Measurements from ENCODE around the gene NPPC.

DNA sequence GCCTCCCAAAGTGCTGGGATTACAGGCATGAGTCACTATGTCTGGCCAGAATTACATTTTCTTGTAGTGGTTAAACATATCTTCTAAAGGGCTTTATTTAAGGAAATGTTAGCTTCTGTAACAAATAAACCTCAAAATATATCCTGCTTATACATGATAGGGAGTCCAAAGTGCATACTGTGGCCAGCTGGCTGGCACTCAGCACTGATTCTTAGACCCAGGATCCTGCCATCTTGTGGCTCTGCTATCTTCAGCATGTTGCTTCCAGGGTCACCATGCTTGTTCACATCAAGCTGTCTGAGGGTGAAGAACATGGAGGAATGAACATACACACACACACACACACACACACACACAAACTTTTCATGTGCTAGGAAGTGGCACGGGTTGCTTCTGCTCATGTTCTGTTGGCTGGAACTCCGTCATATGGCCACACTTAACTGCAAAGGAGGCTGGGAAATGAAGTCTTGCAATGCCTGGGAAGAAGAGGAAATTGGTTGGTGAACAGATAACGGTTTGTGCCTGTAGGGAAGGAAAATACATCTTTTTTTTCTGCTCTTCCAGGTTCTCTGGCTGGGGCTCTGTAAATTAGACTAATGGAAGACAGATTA is 40.0 kb downstream of the NPPC start:
- TF ChIP-seq, protein P1, sequence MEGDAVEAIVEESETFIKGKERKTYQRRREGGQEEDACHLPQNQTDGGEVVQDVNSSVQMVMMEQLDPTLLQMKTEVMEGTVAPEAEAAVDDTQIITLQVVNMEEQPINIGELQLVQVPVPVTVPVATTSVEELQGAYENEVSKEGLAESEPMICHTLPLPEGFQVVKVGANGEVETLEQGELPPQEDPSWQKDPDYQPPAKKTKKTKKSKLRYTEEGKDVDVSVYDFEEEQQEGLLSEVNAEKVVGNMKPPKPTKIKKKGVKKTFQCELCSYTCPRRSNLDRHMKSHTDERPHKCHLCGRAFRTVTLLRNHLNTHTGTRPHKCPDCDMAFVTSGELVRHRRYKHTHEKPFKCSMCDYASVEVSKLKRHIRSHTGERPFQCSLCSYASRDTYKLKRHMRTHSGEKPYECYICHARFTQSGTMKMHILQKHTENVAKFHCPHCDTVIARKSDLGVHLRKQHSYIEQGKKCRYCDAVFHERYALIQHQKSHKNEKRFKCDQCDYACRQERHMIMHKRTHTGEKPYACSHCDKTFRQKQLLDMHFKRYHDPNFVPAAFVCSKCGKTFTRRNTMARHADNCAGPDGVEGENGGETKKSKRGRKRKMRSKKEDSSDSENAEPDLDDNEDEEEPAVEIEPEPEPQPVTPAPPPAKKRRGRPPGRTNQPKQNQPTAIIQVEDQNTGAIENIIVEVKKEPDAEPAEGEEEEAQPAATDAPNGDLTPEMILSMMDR (IDR thresholded peaks at IDR 0.05), result no peak
- no peak for TF ChIP-seq POLR2A (IDR thresholded peaks at IDR 0.05)
